MM.1S (cell line): ENCODE measurements around the gene PRKD2.

ENCODE experiments used
- CTCF ChIP-seq: fragments of 300-600 bp; sonication (generic); IDR thresholded peaks from 2 replicates; pipeline ENCODE4 v1.5.1; 2016; ENCODE audit warnings: antibody characterized with exemption, low read length, mixed read lengths
- EZH2phosphoT487 ChIP-seq: fragments of 300-600 bp; sonication (generic); IDR thresholded peaks from 2 replicates; pipeline ENCODE4 v1.6.1; 2018; ENCODE audit warnings: antibody characterized with exemption, low read length

GRCh38 chr19:46646402-46646801, 70.5 kb downstream of the PRKD2 start:
- TF ChIP-seq EZH2phosphoT487 (no peak), CTCF (no peak)
